ENCODE measurements around the gene LCLAT1. TPM values are rescaled to one million over a fixed set of nuclear protein-coding genes. Genes with fewer than 3 reads are reported as not detected.
"Not testable (repeated sequence)": the region's sequence is repeated elsewhere in the genome, so short reads cannot be mapped to it uniquely, and the experiment has no call there.

Gene LCLAT1
- polyA plus RNA-seq, 1 experiment, result 25.2 TPM

GRCh38 chr2:30503007-30503694 is 56.1 kb downstream of the LCLAT1 start:
- ChIA-PET CTCF (interaction anchor here (1.7 to 2.0 kb wide), 3 partner anchors 9 to 208 kb away, joined by 6 read pairs; no protein-coding TSS in a partner anchor), POLR2A (no interaction called here)
- no peak for DNase-seq (ENCODE audit: low read depth, low spot score)
- Histone ChIP-seq H3K27me3 (ENCODE audit: control insufficient read depth, insufficient read depth, low read length) (no peaks in the 10 kb centered on the region), H3K27ac (ENCODE audit: low read depth, low read length) (no peak overlapping the region), H3K9me3 (ENCODE audit: control insufficient read depth, insufficient read depth, low read length) (peaks cover 10% of the 10 kb centered on the region), H3K4me3 (ENCODE audit: low read depth, low read length) (no peak overlapping the region)
- TF ChIP-seq, protein P1, sequence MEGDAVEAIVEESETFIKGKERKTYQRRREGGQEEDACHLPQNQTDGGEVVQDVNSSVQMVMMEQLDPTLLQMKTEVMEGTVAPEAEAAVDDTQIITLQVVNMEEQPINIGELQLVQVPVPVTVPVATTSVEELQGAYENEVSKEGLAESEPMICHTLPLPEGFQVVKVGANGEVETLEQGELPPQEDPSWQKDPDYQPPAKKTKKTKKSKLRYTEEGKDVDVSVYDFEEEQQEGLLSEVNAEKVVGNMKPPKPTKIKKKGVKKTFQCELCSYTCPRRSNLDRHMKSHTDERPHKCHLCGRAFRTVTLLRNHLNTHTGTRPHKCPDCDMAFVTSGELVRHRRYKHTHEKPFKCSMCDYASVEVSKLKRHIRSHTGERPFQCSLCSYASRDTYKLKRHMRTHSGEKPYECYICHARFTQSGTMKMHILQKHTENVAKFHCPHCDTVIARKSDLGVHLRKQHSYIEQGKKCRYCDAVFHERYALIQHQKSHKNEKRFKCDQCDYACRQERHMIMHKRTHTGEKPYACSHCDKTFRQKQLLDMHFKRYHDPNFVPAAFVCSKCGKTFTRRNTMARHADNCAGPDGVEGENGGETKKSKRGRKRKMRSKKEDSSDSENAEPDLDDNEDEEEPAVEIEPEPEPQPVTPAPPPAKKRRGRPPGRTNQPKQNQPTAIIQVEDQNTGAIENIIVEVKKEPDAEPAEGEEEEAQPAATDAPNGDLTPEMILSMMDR (IDR thresholded peaks at IDR 0.05; ENCODE audit: low read depth, low read length), result peak; percentile 40

- H3K27ac ChIP-seq (ENCODE audit: low read depth, low read length), result no peak overlapping the region
- no peaks in the 10 kb centered on the region for H3K27me3 ChIP-seq (ENCODE audit: control insufficient read depth, insufficient read depth, low read length)
- TF ChIP-seq, protein P1 (IDR thresholded peaks at IDR 0.05; ENCODE audit: low read depth, low read length), result no peak
- peaks cover 8% of the 10 kb centered on the region for H3K9me3 ChIP-seq (ENCODE audit: control insufficient read depth, insufficient read depth, low read length)
- no peak overlapping the region for H3K4me3 ChIP-seq (ENCODE audit: low read depth, low read length)
- ChIA-PET POLR2A (interaction anchor here (1.2 kb wide), 1 partner anchor 136 kb away, joined by 3 read pairs; no protein-coding TSS in a partner anchor), CTCF (interaction anchor here (1.7 to 2.0 kb wide), 3 partner anchors 9 to 208 kb away, joined by 6 read pairs; no protein-coding TSS in a partner anchor)
- no peak for DNase-seq (ENCODE audit: low read depth, low spot score)
These were observed 56.6 kb downstream of the LCLAT1 start for GRCh38 chr2:30503695-30504052.

DNA sequence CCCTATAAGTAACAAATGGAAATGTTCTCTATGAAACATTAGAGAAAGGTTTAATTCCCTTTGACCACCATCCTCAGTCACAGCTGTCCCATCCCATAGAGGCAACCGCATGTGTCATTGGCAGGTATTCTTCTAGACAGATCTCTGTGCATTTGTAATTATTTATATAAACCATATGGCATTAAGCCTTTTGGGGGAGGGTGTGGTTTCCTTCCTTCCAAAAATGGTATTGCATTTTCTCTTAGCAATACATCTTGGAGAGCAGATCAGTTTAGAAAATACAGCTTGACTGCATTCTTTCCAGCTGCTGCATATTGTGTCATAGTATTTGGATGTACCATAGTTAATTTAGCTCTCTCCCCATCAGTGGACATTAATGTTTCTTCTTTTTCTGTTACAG is 57.7 kb downstream of the LCLAT1 start:
- H3K9me3 ChIP-seq (ENCODE audit: control insufficient read depth, insufficient read depth, low read length), result peaks cover 4% of the 10 kb centered on the region; the same call in 1 of the 2 replicates
- no peak overlapping the region for H3K4me3 ChIP-seq (ENCODE audit: low read depth, low read length)
- ChIA-PET POLR2A (interaction anchor here (1.0 to 1.6 kb wide), 4 partner anchors 137 to 273 kb away, joined by 3 to 8 read pairs (median 3); partner anchors contain the start of gene LBH), CTCF (interaction anchor here (0.8 to 3.2 kb wide), 4 partner anchors 10 to 207 kb away, joined by 3 to 21 read pairs (median 6); no protein-coding TSS in a partner anchor)
- DNase-seq (ENCODE audit: low read depth, low spot score), result no peak
- no peak overlapping the region for H3K27ac ChIP-seq (ENCODE audit: low read depth, low read length)
- H3K27me3 ChIP-seq (ENCODE audit: control insufficient read depth, insufficient read depth, low read length), result no peaks in the 10 kb centered on the region
- TF ChIP-seq, protein P1 (IDR thresholded peaks at IDR 0.05; ENCODE audit: low read depth, low read length), result no peak

DNA sequence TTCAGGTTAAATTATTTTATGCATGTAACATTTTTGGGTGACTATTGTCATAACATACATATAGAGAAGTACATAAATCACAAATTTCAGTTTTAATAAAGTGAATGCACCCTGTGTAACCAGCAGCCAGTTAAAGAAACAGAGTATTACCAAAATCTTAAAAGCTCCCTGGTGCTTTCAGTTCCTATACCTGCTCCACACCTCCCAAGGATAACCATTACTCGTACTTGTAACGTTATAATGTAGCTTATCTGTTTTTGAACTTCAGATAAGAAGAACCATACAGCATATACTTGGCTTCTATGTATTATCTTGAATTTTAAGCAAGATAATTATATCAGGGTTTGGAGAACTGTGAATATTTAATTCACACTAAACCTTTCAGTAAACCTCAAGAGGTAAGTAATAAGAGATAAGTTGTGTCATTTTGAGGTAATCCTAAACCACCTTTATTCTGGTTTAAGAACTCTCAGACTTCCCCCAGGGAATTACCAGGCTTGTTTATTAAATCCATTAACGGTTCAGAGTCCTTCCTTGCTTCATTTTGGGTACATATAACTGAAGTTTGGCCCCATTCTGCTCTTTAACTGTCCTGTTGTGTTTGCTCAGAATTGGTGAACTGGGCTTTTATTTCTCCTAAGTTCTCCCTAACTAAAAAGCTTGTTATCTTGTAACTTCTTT is 58.6 kb downstream of the LCLAT1 start:
- no peak overlapping the region for H3K27ac ChIP-seq (ENCODE audit: low read depth, low read length)
- H3K4me3 ChIP-seq (ENCODE audit: low read depth, low read length), result no peak overlapping the region
- no peak for DNase-seq (ENCODE audit: low read depth, low spot score)
- H3K9me3 ChIP-seq (ENCODE audit: control insufficient read depth, insufficient read depth, low read length), result peaks cover 4% of the 10 kb centered on the region; the same call in 1 of the 2 replicates
- ChIA-PET CTCF (interaction anchor here (0.6 to 3.2 kb wide), 3 partner anchors 206 to 341 kb away, joined by 4 to 21 read pairs (median 4); no protein-coding TSS in a partner anchor), POLR2A (interaction anchor here (1.0 to 1.6 kb wide), 3 partner anchors 204 to 274 kb away, joined by 3 to 8 read pairs (median 3); partner anchors contain the start of gene LBH)
- H3K27me3 ChIP-seq (ENCODE audit: control insufficient read depth, insufficient read depth, low read length), result no peaks in the 10 kb centered on the region
- TF ChIP-seq, protein P1 (IDR thresholded peaks at IDR 0.05; ENCODE audit: low read depth, low read length), result no peak

DNA sequence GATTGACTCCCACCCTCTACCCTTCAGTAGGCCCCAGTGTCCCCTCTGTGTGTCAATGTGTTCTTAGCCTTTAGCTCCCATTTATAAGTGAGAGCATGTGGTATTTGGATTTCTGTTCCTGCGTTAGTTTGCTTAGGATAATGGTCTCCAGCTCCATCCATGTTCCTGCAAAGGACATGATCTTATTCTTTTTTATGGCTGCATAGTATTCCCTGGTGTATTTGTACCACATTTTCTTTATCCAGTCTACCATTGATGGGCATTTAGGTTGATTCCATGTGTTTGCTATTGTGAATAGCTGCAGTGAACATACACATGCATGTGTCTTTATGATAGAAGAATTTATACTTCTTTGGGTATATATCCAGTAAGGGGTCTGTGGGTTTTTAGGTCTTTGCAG is 60.4 kb downstream of the LCLAT1 start:
- H3K9me3 ChIP-seq (ENCODE audit: control insufficient read depth, insufficient read depth, low read length); POLR2A ChIA-PET; H3K27me3 ChIP-seq (ENCODE audit: control insufficient read depth, insufficient read depth, low read length); DNase-seq (ENCODE audit: low read depth, low spot score); CTCF ChIA-PET; H3K27ac ChIP-seq (ENCODE audit: low read depth, low read length); H3K4me3 ChIP-seq (ENCODE audit: low read depth, low read length): not testable (repeated sequence)
